ENCODE results near the gene KYAT1.

Gene KYAT1

DNA sequence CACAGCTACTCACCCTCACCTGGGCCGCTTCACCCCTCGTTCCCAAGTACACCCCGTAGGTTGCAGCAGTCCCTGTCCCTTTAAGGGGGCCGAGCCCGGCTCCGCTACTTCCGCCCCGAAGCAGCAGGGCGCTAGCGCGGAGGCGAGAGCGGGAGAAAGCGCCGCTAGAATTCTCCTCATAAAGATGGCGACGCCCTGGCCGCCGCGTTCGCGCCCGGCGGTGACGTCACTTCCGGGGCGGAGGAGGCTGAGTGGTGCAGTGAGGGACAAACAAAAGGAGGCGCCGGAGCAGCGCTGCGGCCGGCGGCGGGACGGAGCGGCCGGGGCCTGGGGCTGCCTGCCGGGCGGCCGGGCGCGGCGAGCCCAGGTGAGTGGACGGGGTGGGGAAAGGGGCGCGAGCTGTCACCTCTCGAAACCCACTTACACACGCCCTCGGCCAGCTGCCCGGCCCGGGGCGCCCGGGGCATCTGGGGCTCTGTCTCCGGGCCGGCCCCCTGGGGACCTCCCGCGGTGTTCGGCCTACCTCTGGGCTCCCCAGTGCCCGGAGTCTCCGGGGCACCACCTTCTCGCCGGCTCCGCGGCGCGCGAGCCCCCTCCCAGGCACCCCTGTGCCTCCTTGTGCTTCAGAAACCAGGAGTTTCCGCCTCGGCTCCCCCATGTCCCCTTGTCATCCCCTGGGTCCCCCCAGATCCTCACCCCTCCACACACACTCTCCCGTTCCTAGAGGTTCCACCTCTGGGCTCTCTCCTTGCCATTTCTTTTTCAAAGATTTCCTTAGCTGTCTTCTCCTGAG lies at the start of gene KYAT1, which contains the start of gene LRRC8A:
KYAT1 (minus strand) TSS at position 67 of the 793 bp plus-strand sequence. CDS start 36,545 bp downstream, outside the sequence.
LRRC8A (plus strand) TSS at position 250 of the 793 bp plus-strand sequence. CDS start 25,032 bp downstream, outside the sequence.
- peak; percentile 97 to 98 for DNase-seq (ENCODE audit: low read depth in 2 of 2)

DNA sequence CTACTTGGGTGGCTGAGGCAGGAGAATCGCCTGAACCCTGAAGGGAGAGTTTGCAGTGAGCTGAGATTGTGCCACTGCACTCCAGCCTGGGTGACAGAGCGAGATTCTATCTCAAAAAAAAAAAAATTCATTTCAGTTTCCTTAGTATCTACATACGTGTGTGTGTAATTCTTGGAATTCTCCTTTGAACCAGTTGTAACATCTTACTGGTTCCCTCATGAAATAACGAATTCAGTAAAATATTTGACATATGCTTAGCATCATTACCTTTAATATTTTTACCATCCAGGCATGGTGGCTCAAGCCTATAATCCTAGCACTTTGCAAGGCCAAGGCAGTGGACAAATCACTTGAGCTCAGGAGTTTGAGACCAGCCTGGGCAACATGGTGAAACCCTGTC lies 47.8 kb upstream of the KYAT1 start:
- DNase-seq (ENCODE audit: low read depth in 2 of 2): no peak

DNA sequence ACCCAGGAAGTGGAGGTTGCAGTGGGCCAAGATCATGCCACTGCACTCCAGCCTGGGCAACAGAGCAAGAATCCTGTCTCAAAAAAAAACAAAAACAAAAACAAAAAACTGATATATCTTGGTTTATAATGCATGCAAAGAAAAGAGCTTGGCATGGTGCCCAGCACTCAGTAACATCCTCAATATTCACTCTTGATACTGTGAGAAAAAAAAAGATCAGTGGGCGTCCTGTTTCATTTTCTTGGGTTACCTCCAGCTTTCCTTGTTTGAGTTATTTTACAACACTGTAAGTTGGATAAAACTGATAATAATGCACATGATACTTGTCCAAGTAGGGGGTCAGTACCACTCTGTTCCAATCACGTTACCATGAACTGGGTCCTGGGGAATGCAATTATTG lies 46.9 kb upstream of the KYAT1 start:
- no peak for DNase-seq (ENCODE audit: low read depth in 2 of 2)

DNA sequence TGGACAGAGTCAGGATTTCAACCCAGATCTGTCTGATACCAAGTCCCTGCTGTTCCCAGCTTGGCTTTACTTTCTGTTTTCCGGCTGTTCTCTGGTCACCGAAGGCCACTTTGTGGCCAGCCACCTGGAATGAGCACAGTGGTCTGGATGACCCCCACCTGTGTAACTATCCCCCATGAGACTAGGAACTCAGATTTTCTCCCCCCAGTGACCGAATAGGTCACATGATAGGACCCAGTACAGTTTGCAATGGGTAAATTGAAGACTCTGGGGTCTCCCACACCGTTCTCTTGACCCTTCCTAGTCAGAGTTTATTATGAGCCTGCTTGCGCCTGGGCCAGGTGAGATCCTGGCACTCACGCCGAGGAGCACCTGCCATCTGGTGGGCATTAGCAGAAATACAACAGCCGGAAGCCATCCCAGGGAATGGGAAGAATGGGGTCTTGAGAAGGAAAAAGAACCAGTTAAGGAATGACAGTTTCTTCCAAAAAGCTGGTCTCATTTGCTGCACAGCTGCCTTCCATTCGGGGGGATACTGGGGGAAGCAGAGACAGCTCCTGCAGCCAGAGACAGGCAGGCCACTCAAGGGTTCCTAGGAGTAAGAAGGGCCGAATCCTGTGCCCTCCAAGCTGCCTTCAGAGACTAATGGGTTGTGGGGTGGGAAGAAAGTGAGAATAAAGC lies 46.1 kb upstream of the KYAT1 start:
- peak; percentile 20 to 21 for DNase-seq (ENCODE audit: low read depth in 2 of 2)

DNA sequence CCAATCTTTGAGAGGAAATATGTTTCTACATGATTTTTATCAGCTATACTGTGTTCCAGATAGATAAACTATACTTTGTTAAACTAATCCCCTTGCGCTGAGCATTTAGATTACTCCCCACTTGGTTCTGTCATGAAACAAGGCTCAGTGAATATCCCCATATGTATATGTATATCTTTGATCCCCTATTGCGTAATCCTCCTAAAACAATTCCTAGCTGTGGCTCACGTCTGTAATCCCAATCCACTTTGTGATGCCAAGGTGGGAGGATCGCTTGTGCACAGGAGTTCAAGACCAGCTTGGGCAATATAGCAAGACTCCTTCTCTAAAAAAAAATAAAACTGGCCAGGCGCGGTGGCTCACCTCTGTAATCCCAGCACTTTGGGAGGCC lies 41.7 kb upstream of the KYAT1 start:
- no peak for DNase-seq (ENCODE audit: low read depth in 2 of 2)

DNA sequence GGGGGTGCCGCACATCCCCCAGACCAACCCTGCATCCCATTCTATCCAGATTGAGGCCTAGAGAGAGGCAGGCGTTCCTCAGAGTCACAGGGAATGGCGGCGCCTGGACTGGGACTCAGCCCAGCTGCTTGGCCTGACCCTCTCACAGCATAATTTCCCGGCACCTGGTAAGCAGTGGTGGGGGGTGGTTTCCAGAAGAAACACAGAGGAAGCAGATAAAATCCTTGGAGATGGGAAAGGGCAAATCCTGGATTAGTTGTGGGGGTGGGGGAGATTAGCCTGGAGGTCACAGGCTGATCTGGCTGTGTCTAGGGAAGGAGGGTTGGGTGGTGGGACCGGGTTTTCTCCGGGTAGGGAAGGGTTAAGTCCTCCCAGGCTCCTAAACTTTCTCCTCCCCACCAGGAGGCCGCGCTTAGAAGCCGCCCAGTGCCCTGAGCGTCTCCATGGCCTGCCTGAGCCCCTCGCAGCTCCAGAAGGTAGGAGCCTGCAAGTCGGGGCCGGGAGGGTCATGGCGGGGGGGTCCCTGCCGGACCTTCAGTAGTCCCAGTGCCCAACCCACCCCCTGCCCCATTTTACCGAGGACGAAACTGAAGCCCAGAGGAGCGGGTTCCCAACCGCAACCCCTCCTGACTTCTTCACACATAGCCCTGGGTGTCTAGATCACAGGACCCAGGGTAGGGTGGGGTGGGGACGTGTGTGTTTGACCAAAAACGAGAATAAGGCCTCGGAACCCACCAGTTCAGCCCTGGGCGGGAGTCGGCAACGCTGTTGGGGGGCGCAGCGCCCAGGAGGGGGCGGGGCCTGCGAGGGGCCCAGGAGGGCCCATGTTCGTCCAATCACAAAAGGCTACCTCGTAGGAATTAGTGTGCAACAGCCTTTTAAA lies 40.4 kb upstream of the KYAT1 start:
- DNase-seq (ENCODE audit: low read depth in 2 of 2): no peak

DNA sequence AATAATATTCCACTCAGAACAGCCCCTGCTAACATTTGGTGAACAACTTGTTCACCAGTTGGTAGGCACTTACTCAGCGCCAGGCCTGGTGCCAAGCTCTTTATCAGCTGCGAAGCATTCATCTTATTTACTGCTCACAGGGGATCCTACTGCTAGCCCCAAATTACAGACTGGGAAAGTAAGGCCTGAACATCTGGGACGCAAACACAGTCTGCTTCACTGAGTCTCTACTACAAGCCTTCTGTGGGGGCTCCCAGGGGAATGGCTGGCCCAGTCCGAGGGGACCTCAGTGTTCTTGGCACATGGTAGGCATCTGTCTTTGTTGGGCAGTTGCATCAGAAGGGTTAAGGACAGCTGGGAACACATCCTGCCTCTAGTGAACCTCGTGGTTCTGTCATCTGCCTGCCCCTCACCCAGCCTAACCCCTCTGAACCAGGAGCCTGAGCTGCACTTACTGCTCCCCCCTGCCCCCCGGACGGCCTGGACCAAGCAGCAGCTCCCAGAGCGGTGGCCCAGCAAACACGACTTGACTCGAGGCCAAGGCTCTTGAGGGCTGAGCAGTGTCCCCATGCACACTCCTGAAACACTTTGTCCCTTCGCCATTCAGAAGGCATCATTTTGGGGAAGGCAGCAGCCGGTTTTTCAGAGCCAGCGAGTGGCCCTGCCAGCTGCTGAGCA lies 38.8 kb upstream of the KYAT1 start, which contains the start of gene PHYHD1:
PHYHD1 (plus strand) TSS at position 602 of the 678 bp plus-strand sequence. CDS start 1,342 bp downstream, outside the sequence.
- DNase-seq (ENCODE audit: low read depth in 2 of 2): no peak

DNA sequence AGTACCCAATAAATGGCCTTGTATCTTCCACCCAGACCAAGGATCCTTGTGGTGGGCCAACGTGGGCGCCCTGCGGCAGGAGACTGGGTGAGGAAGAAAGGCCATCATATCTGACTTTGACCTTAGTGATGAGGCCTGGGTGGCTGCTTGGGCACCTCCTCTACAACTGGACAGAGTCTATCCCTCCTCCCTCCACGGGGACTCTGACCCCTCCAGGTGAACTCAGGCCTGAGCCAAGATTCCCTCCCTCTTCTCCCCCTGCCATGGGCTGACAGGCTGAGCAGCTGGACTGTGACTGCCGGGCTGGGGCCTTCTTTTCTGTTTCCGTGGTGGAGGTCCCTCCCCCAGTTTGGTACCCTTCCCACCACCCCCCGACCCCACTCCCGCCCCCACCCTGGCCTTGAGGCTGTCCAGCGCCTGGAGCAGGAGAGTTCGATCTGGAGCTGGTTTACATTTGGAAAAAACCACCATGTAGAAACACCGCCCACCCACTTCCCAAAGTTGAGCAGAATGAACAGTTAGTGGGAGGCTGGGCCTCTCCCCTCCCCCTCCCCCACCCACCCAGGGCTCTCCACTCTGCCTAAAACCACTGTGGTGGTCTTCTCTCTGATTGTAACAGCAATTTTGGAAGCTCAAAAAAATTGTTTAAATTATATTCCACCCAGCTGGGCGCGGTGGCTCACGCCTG lies 37.8 kb upstream of the KYAT1 start:
- no peak for DNase-seq (ENCODE audit: low read depth in 2 of 2)

DNA sequence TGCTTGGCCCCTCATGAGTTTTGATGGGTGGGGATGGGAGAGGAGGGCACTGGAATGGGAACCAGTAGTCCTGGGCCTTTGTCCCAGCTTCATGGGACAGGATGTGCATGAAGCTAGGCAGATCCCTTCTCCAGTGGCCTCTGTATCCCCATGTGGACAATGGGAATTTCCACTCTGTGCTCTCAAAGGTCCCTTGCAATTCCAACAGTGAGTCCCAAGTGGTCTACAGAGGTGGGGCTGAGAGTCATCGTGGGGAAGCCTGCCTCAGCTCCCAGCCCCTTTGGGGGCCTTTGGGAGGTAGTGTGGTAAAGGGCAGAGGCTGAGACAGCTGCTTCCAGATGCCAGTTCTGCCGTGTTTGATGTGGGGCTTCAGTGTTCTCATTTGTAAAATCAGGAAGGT lies 37.2 kb upstream of the KYAT1 start:
- no peak for DNase-seq (ENCODE audit: low read depth in 2 of 2)

DNA sequence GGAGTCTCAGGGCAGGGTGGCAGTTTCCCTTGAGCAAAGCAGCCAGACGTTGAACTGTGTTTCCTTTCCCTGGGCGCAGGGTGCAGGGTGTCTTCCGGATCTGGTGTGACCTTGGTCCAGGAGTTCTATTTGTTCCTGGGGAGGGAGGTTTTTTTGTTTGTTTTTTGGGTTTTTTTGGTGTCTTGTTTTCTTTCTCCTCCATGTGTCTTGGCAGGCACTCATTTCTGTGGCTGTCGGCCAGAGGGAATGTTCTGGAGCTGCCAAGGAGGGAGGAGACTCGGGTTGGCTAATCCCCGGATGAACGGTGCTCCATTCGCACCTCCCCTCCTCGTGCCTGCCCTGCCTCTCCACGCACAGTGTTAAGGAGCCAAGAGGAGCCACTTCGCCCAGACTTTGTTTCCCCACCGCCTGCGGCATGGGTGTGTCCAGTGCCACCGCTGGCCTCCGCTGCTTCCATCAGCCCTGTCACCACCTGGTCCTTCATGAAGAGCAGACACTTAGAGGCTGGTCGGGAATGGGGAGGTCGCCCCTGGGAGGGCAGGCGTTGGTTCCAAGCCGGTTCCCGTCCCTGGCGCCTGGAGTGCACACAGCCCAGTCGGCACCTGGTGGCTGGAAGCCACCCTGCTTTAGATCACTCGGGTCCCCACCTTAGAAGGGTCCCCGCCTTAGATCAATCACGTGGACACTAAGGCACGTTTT lies 35.5 kb upstream of the KYAT1 start:
- no peak for DNase-seq (ENCODE audit: low read depth in 2 of 2)

DNA sequence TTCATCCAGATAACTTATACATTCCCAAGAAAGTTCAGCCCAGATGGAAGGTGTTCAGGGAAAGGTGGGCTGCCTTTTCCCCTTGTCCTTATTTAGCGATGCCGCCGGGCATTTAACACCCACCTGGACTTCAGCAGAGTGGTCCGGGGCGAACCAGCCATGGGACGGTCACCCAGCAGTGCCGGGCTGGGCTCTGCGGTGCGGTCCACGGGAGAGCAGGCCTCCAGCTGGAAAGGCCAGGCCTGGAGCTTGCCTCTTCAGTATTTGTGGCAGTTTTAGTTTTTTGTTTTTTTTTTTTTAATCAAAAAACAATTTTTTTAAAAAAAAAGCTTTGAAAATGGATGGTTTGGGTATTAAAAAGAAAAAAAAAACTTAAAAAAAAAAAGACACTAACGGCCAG lies 35.0 kb upstream of the KYAT1 start:
- DNase-seq (ENCODE audit: low read depth in 2 of 2): no peak

DNA sequence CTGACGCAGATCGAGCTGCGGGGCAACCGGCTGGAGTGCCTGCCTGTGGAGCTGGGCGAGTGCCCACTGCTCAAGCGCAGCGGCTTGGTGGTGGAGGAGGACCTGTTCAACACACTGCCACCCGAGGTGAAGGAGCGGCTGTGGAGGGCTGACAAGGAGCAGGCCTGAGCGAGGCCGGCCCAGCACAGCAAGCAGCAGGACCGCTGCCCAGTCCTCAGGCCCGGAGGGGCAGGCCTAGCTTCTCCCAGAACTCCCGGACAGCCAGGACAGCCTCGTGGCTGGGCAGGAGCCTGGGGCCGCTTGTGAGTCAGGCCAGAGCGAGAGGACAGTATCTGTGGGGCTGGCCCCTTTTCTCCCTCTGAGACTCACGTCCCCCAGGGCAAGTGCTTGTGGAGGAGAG lies 34.5 kb upstream of the KYAT1 start:
- no peak for DNase-seq (ENCODE audit: low read depth in 2 of 2)

DNA sequence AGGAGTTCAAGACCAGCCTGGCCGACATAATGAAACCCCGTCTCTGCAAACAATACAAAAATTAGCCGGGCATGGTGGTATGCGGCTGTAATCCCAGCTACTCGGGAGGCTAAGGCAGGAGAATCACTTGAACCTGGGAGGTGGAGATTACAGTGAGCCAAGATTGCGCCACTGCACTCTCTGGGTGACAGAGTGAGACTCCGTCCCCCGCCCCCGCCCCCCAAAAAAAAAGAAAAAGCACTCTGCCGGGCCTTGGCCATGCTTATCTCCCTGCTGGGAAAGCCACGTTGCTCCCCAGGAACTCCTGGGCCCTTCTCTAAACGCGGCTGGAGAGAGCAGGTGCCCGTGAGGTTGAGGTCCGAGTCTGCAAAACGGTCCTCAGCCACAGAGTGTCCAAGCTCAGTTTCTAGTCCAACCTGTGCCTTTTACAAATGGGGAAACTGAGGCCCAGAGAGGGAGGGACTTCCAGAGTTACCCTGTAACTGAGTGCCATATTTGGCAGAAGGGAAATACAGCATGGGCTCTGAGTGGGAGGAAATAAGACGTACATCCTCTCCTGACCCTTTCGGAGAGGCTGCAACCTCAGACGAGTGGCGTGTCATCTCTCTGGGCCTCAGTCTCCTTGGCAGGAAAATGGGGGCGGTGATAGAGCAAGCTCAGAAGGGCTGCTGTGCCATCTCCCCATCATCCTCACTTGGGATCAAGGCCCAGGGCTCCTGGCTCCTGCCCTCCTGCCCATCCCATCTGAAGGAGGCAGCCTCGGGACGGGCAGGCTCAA lies 32.4 kb upstream of the KYAT1 start:
- no peak for DNase-seq (ENCODE audit: low read depth in 2 of 2)

DNA sequence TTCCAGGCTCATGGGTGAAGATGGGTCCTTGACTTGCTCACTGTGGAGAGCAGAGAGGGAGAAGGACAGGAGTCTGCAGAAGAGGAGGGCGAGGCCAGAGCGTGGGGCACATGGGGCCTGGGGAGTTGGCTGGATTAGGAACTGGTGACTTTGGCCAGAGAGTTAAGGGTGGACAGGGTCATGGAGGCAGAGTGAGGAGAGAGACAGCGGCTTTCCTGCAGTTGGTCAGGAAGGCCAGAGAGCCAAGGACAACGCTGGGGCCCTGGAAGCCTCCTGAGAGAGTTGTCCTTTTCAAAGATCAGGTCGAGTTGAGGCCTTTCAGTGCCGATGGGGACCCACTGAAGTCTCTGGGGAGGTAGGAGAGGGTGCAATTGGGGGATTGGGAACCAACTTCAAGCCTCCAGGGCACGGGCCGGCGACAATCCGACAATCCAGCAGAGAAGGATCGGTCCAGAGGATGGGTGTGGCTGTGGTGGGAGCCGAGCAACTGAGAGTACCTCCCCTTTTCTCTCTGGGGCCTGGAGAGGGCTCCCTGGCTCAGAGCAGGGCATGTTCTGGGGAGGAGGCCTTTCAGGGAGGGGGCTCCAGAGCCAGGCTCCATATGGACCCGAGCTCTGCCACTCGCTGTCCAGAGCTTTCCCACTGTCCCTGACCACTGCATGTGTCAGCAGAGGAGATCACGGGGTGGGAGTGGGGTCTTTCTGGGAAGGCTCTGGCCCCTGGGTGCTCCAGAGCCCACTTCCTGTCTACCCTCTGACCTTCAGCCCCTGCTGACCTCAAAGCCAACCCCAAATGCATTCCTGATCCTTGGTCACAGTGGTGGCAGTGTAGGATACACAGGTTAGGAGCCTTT lies 31.5 kb upstream of the KYAT1 start:
- DNase-seq (ENCODE audit: low read depth in 2 of 2): no peak

DNA sequence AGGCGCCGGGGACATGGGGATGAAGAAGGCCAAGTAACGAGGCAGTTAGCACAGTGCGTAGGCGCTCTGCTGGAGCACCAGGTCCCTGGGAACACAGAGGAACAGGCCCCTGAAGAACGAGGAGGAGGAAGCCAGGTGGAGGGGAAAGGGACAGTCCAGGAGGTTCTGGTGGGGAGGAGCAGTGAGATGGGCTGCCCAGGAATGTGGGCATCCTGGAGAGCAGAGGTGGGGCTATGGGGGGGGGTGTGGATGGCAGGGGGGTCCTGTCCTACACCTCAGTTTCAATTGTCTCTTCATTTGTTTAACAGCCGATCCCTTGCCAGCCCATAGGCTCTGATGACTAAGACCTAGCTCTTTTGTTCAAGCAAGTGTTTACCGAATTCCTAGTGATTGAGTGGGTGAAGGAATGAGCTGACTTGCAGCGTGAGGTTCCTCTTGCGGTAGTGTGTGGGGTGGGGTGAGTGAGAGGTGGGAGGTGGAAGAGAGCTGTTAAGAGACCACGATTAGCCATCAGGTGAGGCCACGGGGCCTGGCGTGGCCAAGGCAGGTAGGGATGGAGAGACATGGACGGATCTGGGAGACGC lies 30.6 kb upstream of the KYAT1 start:
- DNase-seq (ENCODE audit: low read depth in 2 of 2): no peak

DNA sequence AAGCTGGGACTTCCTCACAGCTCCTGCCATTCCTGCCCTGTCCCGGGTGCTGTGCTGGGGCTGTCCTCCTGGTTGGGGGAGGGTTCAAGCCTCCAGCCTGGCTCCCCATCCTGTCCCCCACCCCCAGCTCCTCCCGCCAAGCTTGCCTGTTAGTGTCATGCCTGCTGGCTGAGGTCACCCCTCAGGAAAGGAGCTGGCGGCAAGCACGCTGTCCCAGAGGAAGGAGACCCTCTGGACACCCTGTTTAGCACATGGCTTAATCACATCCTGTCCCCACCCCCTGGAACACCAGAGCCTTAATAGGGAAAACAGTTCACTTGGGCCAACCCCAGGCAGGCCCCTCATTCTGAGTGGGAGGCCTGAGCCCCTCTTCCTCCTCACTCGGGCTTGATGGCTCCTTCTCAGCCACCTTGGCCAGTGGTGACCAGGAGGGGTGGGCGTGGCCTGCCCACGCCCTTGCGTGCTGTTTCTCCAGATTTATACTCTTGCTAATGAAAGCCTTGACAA lies 29.8 kb upstream of the KYAT1 start:
- no peak for DNase-seq (ENCODE audit: low read depth in 2 of 2)

DNA sequence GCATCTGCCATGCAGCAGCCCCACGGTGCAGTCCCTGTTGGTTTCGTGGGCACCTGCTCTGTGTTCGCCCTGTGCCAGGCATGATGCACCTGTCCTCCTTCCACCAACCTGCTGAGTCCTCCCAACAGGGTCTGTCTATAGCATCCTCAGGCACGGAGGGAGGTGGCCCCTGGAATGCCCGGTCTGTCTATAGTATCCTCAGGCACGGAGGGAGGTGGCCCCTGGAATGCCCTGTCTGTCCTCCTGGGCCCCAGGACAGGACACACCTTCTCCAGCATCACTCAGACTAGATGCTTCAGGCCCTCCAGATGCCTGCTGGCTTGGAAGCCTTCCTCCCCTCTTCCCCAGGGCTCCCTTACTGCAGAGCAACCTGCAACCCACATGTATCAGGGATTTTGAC lies 29.2 kb upstream of the KYAT1 start:
- no peak for DNase-seq (ENCODE audit: low read depth in 2 of 2)

DNA sequence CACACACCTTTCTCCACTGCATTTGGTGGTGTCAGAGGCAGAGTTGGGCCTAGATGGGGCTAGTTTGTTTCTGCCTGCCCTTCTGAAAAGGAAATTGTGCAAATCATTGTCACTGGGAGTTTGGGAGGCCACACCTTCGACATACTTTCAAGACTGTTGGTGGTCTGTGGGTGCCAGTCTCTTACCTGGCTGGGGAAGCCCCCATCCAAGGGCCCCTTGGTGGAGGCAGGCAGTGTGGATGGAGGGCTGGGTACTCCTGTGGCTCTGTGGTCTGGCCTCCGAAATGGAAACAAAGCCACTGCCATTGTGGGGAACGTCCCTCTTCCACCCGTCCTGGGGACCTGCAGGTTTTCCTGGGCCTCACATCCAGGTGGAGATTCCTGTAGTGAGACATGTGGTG lies 28.1 kb upstream of the KYAT1 start:
- DNase-seq (ENCODE audit: low read depth in 2 of 2): no peak
